Measurements from ENCODE around the gene JPT2.

DNA sequence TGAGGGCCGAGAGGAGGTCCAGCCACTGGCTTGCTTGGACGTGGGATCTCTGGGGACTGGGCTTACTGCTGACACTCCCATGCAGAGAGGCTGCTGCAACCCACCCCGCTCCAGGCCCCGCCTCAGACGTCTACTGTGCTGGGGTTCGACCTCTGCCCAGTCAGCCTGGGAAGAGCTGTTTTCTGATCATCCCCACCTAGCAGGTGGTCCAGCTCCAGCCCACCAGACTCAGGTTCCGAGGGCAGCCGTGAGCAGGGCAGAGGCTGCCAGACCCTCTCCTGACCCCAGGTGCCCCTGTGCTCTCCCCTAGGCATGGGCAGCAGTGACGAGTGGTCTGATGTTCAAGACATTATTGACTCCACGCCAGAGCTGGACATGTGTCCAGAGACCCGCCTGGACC, 69.9 kb downstream of the JPT2 start:
- TF ChIP-seq, protein P1, sequence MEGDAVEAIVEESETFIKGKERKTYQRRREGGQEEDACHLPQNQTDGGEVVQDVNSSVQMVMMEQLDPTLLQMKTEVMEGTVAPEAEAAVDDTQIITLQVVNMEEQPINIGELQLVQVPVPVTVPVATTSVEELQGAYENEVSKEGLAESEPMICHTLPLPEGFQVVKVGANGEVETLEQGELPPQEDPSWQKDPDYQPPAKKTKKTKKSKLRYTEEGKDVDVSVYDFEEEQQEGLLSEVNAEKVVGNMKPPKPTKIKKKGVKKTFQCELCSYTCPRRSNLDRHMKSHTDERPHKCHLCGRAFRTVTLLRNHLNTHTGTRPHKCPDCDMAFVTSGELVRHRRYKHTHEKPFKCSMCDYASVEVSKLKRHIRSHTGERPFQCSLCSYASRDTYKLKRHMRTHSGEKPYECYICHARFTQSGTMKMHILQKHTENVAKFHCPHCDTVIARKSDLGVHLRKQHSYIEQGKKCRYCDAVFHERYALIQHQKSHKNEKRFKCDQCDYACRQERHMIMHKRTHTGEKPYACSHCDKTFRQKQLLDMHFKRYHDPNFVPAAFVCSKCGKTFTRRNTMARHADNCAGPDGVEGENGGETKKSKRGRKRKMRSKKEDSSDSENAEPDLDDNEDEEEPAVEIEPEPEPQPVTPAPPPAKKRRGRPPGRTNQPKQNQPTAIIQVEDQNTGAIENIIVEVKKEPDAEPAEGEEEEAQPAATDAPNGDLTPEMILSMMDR (conservative IDR thresholded peaks at IDR 0.05; ENCODE audit: low read depth, low read length): no peak
- no peak for TF ChIP-seq EZH2 (IDR thresholded peaks at IDR 0.05; ENCODE audit: borderline replicate concordance, low read depth, low read length, poor library complexity, severe bottlenecking)

Data from A673 (cell line).